ENCODE results near the gene CELSR1.

DNA sequence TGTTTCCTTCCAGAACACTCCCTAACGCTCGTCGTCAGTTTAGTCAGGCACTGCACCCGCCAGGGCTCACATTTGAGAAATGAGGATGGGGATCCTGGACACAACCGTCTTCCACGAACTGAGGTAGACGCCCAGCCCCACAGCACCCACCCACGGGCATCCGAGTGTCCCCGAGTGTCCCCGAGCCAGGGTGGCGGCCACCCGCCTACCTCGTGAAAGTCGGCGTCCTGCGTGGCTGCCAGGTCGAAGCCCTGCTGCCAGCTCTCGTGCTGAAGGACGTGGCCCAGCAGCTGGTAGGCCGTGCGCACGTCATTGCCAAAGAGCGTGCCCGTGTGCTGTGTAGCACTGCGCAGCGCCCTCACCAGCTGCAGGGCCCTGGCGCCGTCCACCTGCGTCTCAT is 148.3 kb downstream of the CELSR1 start:
- TF ChIP-seq, protein P1, sequence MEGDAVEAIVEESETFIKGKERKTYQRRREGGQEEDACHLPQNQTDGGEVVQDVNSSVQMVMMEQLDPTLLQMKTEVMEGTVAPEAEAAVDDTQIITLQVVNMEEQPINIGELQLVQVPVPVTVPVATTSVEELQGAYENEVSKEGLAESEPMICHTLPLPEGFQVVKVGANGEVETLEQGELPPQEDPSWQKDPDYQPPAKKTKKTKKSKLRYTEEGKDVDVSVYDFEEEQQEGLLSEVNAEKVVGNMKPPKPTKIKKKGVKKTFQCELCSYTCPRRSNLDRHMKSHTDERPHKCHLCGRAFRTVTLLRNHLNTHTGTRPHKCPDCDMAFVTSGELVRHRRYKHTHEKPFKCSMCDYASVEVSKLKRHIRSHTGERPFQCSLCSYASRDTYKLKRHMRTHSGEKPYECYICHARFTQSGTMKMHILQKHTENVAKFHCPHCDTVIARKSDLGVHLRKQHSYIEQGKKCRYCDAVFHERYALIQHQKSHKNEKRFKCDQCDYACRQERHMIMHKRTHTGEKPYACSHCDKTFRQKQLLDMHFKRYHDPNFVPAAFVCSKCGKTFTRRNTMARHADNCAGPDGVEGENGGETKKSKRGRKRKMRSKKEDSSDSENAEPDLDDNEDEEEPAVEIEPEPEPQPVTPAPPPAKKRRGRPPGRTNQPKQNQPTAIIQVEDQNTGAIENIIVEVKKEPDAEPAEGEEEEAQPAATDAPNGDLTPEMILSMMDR (conservative IDR thresholded peaks at IDR 0.05; ENCODE audit: low read length), result no peak
- TF ChIP-seq EZH2phosphoT487 (IDR thresholded peaks at IDR 0.05; ENCODE audit: borderline replicate concordance, low read depth, low read length), result no peak

All from OCI-LY7 (cell line).